Stimulated activated CD8-positive, alpha-beta memory T cell treated with anti-CD3 and anti-CD28 coated beads, Interleukin-15, amount 100 ng/mL, for 24 hours (primary cell): ENCODE results near the gene BAIAP3.
"Not testable (repeated sequence)": the region's sequence is repeated elsewhere in the genome, so short reads cannot be mapped to it uniquely, and the experiment has no call there.

ENCODE experiments used
- DNase-seq: peaks from one replicate; pipeline ENCODE4 v3.0.0-alpha.2; 2020; ENCODE audit warnings: low read depth

The BAIAP3 gene

GRCh38 chr16:1333149-1333812 is at the start of gene BAIAP3:
BAIAP3 (plus strand) TSS chr16:1333645; CDS start chr16:1338550, 4,905 bp downstream.
- no peak for DNase-seq

- DNase-seq, result no peak
Observed at GRCh38 chr16:1283996-1284616, 49.3 kb upstream of the BAIAP3 start.

GRCh38 chr16:1285669-1286512 is 47.6 kb upstream of the BAIAP3 start:
- no peak for DNase-seq

- no peak for DNase-seq
Observed at GRCh38 chr16:1286513-1287094, 46.8 kb upstream of the BAIAP3 start.

GRCh38 chr16:1287982-1288670 is 45.3 kb upstream of the BAIAP3 start:
- no peak for DNase-seq

- DNase-seq, result no peak
Observed at GRCh38 chr16:1288813-1289476, 44.5 kb upstream of the BAIAP3 start.

- no peak for DNase-seq
Observed at GRCh38 chr16:1289477-1289866, 44.0 kb upstream of the BAIAP3 start.

- no peak for DNase-seq
Observed at GRCh38 chr16:1290063-1290501, 43.4 kb upstream of the BAIAP3 start.

- DNase-seq, result no peak
Observed at GRCh38 chr16:1290860-1291575, 42.4 kb upstream of the BAIAP3 start.

- DNase-seq, result no peak
Observed at GRCh38 chr16:1291576-1291974, 41.9 kb upstream of the BAIAP3 start.

GRCh38 chr16:1292208-1292607 is 41.2 kb upstream of the BAIAP3 start:
- not testable (repeated sequence) for DNase-seq

- not testable (repeated sequence) for DNase-seq
Observed at GRCh38 chr16:1292808-1293207, 40.6 kb upstream of the BAIAP3 start.

GRCh38 chr16:1293921-1294656 is 39.4 kb upstream of the BAIAP3 start:
- no peak for DNase-seq

- DNase-seq, result no peak
Observed at GRCh38 chr16:1295465-1295864, 38.0 kb upstream of the BAIAP3 start.

GRCh38 chr16:1296688-1297017 is 36.8 kb upstream of the BAIAP3 start:
- DNase-seq, result not testable (repeated sequence)

GRCh38 chr16:1297018-1297696 is 36.3 kb upstream of the BAIAP3 start:
- no peak for DNase-seq

- DNase-seq, result no peak
Observed at GRCh38 chr16:1298406-1298805, 35.0 kb upstream of the BAIAP3 start.

GRCh38 chr16:1299012-1299867 is 34.2 kb upstream of the BAIAP3 start:
- DNase-seq, result no peak

- no peak for DNase-seq
Observed at GRCh38 chr16:1299868-1300203, 33.6 kb upstream of the BAIAP3 start.
